Skeletal muscle tissue (tissue), 4 donors: Measurements from ENCODE around the gene CKAP2L. TPM values are rescaled to one million over a fixed set of nuclear protein-coding genes. Genes with fewer than 3 reads are reported as not detected.
"Not testable (repeated sequence)": the region's sequence is repeated elsewhere in the genome, so short reads cannot be mapped to it uniquely, and the experiment has no call there.

Source experiments
- H3K27ac ChIP-seq: one replicate; pipeline ENCODE4 v1.7.0; 2013; ENCODE audit warnings: mild to moderate bottlenecking, low read depth, low read length, inconsistent platforms
- H3K27me3 ChIP-seq, 3 donors: one replicate each; pipeline ENCODE4 v1.7.0; 2013; ENCODE audit warnings: low read length in 3 of 3; ENCODE audit not compliant: control insufficient read depth in 3 of 3, insufficient read depth in 3 of 3
- H3K36me3 ChIP-seq, 3 donors: one replicate each; pipeline ENCODE4 v1.7.0; 2013; ENCODE audit warnings: low read length in 3 of 3; ENCODE audit not compliant: control insufficient read depth in 3 of 3, insufficient read depth in 3 of 3
- H3K4me1 ChIP-seq, 3 donors: one replicate each; pipeline ENCODE4 v1.7.0; 2013; ENCODE audit warnings: low read length in 3 of 3, mild to moderate bottlenecking in 3 of 3; ENCODE audit not compliant: control insufficient read depth in 3 of 3, insufficient read depth in 3 of 3
- H3K4me3 ChIP-seq, 3 donors: one replicate each; pipeline ENCODE4 v1.7.0; 2013; ENCODE audit warnings: low read length in 3 of 3
- H3K9ac ChIP-seq, 3 donors: one replicate each; pipeline ENCODE4 v1.7.0; 2013; ENCODE audit warnings: low read length in 3 of 3, mild to moderate bottlenecking in 3 of 3, moderate library complexity in 2 of 3, low read depth in 1 of 3
- H3K9me3 ChIP-seq, 3 donors: one replicate each; pipeline ENCODE4 v1.7.0; 2013; ENCODE audit warnings: low read length in 3 of 3; ENCODE audit not compliant: control insufficient read depth in 3 of 3
- total RNA-seq: library from RNA; depleted of rRNA; stranded (reverse); fragments of >200 nt; gene quantifications from one replicate; pipeline ENCODE4 v1.2.3, GENCODE V29; 2014
- donor health status: Osteomylitis.

Gene CKAP2L
- total RNA-seq, 1 donor from 2014 or later: 1.0 TPM

DNA sequence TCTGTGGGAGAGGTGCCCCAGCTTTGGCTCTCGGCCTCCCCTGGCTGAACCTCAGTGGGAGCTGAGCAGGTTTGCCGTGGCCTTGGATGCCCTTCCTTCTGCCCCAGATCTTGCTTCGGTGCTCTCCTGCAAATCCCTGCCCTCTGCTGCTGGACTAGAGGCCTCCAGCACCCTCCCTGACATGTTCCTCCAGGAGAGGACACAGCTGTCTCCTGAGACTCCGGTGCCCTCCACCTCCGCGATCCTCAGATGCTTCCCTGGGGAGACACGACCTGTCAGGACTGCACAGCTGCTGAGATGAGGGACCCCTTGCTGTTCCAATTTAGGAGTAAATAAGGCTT lies 50.9 kb downstream of the CKAP2L start:
- Histone ChIP-seq H3K36me3 (no peaks in the 10 kb centered on the region), H3K27ac (no peak overlapping the region), H3K4me3 (no peak overlapping the region), H3K9ac (no peak overlapping the region), H3K9me3 (no peaks in the 10 kb centered on the region), H3K4me1 (no peaks in the 10 kb centered on the region), H3K27me3 (peaks cover 0 to 12% (median 3%) of the 10 kb centered on the region in 3 donors)

DNA sequence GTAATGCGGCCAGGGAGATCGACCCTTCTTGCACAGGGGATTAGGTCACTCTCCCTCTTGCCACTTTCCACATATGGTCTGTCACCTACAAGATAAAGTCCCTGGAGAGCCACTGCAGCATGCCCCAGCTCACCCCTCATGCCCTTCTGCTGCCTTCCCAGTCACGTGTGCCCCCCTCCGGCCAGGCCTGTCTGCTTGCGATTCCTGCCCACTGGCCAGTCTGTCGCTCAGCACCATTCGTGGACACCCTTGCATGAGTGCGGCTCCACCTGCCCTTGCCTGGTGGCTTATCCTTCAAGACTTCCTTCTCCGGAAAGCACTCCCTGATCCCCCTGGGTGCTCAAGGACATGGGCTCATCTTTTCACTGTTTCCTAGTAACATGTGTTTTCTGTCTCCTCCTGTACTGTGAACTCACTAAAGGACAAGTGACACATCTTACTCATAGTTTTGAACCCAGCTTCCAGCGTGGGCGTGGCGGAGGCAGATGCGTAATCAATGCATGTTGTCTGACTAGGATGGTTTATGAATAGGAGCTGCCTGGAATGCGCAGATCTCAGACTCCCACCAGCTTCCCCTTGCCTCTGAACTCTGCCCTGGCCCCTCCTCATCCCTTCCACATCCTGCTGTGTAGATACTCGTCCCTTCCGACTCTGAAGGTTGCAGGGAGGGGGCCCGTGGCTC lies 51.4 kb downstream of the CKAP2L start:
- H3K4me1 ChIP-seq: no peaks in the 10 kb centered on the region
- H3K27me3 ChIP-seq: peaks cover 0 to 12% (median 3%) of the 10 kb centered on the region in 3 donors
- H3K9ac ChIP-seq: no peak overlapping the region
- no peak overlapping the region for H3K27ac ChIP-seq
- H3K36me3 ChIP-seq: no peaks in the 10 kb centered on the region
- H3K4me3 ChIP-seq: no peak overlapping the region
- no peaks in the 10 kb centered on the region for H3K9me3 ChIP-seq

DNA sequence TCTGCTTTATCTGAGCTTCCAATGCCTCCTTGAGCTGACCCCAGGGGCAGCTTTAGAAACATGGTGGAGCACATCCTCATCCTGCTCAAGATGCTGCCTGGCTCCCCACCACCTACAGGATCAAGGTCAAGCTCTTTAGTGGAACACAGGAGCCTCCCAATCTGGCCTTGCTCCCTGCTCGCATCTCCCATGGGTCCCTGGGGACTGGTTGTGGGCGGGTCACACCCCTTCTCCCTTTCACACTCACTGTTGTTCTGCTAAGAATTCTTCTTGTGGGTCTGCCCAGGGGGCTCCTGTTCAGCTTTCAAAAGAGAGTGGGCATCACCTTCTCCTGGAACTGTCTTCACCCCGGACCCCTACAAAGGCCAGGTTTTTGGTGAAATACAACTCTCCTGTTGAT lies 51.9 kb downstream of the CKAP2L start:
- peaks cover 3 to 12% (median 8%) of the 10 kb centered on the region in 3 donors for H3K27me3 ChIP-seq
- H3K4me3 ChIP-seq: no peak overlapping the region
- no peaks in the 10 kb centered on the region for H3K4me1 ChIP-seq
- H3K9ac ChIP-seq: no peak overlapping the region
- no peak overlapping the region for H3K27ac ChIP-seq
- no peaks in the 10 kb centered on the region for H3K9me3 ChIP-seq
- no peaks in the 10 kb centered on the region for H3K36me3 ChIP-seq

DNA sequence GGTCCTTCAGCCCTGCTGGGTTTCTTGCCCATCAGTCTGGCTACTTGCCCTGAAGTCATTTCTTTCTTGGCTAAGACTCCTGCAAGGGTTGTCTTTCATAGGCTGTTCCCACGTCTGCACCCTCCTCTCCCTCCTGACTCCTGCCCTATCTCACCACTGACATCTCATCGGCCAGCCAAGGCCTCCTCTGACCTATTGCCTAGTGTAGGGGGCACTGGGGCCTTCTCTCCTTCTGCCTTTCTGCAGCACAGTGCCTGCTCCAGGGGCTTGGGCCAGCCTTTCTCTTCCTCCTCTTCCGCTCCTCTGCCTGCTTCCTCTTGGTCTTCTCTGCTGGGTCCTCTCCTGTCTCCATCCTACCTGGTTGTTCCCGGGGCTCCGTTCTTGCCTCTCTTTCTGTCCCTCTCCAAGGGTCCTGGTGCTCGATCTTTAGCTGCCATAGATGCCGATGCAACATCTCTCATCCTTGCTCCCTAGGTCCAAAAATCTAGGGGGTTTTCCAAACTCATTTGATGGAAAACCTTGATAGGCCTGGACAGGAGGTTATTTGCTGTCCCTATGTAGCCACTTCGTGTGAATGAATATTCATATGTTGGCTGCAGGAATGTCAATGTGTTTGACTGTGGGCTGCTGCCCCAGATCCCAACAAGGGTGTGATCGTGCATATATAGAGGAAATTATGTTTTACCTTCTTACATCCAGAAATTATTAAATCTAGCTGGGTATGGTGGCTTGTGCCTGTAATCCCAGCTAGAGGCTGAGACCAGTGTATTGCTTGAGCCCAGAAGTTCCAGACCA lies 53.3 kb downstream of the CKAP2L start:
- H3K9me3 ChIP-seq: no peaks in the 10 kb centered on the region
- no peak overlapping the region for H3K9ac ChIP-seq
- no peaks in the 10 kb centered on the region for H3K4me1 ChIP-seq
- H3K36me3 ChIP-seq: no peaks in the 10 kb centered on the region
- H3K4me3 ChIP-seq: no peak overlapping the region
- peaks cover 3 to 13% (median 11%) of the 10 kb centered on the region in 3 donors for H3K27me3 ChIP-seq
- H3K27ac ChIP-seq: no peak overlapping the region

DNA sequence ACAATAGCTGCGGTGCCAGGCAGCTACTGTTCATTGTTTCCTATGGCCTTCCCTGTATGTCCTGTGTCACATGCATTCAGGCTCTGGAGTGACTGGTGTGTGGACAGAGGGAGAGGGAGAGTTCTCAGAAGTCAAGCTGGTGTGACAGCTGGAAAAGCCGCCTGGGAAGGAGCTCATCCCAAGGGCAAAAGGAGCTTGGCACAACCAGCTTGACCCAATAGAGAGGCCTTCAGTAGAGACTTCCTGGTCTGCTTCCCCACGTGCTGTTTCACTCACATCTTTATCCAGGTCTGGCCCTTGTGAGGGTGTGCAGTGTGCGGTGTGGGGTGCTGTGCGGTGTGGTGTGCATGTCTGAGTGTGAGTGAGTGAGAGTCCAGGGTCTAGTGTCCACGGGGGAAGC lies 54.7 kb downstream of the CKAP2L start:
- H3K36me3 ChIP-seq: no peaks in the 10 kb centered on the region
- no peaks in the 10 kb centered on the region for H3K9me3 ChIP-seq
- peaks cover 3 to 16% (median 12%) of the 10 kb centered on the region in 3 donors for H3K27me3 ChIP-seq
- H3K27ac ChIP-seq: no peak overlapping the region
- H3K4me3 ChIP-seq: no peak overlapping the region
- no peak overlapping the region for H3K9ac ChIP-seq
- no peaks in the 10 kb centered on the region for H3K4me1 ChIP-seq

DNA sequence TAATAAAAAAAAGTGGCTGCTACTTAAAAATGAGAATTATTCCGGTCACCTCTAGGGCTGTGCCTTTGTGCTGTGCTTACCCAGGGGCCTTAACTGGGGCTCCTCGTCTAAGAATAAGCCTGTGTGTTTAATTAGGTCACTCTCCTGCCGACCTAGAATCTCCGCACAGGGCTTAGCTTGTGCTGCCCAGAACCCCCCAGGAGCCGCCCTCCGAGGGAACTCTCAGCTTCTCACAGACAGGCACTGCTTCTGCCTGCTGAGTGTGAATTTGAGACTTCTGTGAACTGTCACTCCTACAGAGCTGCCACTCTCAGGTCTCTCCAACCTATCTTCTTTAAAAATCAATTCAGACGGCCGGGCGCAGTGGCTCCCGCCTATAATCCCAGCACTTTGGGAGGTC lies 55.4 kb downstream of the CKAP2L start:
- Histone ChIP-seq H3K9me3 (no peaks in the 10 kb centered on the region), H3K27ac (no peak overlapping the region), H3K4me1 (no peaks in the 10 kb centered on the region), H3K9ac (no peak overlapping the region), H3K36me3 (no peaks in the 10 kb centered on the region), H3K27me3 (peaks cover 3 to 16% (median 12%) of the 10 kb centered on the region in 3 donors), H3K4me3 (no peak overlapping the region)

DNA sequence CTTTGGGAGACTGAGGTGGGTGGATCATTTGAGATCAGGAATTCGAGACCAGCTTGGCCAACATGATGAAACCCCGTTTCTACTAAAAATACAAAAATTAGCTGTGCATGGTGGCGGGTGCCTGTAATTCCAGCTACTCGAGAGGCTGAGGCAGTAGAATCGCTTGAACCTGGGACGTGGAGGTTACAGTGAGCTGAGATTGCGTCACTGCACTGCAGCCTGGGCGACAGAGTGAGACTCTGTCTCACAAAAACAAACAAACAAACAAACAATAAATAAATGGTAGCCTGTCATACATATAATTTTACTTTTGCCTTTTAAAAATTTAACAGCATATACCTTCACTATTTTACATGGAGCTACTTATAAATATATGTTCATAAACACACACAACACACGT lies 57.5 kb downstream of the CKAP2L start:
- not testable (repeated sequence) for H3K4me1 ChIP-seq, H3K9ac ChIP-seq, H3K36me3 ChIP-seq, H3K4me3 ChIP-seq, H3K27ac ChIP-seq, H3K9me3 ChIP-seq
- peaks cover 3 to 12% (median 3%) of the 10 kb centered on the region in 3 donors for H3K27me3 ChIP-seq

DNA sequence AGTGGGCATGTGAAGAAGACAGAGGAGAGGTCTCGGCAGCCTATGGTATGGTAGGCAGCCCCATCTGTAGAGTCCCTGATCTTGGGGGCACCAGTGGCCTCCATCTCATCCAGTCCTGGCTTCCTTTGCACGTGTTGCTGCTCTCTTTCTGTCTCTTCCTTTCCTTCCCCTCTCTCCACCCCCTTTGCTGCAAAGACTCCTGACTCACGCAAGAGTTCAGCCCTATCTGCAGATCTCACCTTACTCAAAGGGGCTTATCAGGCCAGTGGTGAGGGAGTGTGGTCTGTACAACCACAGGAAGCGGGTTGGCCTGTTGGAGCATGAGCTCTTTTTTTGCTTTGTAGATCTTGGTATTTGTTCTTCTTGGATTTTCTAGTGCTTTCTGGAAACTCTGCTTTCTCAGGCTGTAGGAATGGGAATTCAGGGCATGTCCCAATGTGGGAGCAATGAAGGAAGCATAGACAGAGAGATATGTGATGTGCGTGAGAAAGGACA lies 58.2 kb downstream of the CKAP2L start:
- Histone ChIP-seq H3K4me3 (no peak overlapping the region), H3K27ac (no peak overlapping the region), H3K27me3 (peaks cover 3 to 12% (median 3%) of the 10 kb centered on the region in 3 donors), H3K36me3 (no peaks in the 10 kb centered on the region), H3K9ac (no peak overlapping the region), H3K9me3 (no peaks in the 10 kb centered on the region), H3K4me1 (no peaks in the 10 kb centered on the region)

DNA sequence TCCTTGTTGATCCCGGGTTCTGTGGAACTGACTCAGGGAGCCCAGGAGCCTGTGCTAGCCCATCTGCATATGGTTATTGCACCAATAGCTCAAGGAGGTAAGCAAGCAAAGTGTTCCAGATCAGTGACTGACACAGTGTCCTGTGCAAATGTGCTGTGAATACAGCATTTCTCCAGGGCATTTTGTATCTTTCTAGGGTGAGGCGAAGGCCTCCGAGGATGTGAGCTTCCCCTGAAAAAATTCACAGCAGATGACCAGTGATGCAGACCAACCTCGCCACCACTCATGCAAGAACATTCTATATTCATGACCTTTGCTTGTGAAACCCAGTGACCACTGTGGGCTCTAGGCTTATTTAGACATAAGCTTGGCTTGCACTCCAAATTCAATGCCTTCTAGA lies 58.8 kb downstream of the CKAP2L start:
- Histone ChIP-seq H3K4me3 (no peak overlapping the region), H3K9ac (no peak overlapping the region), H3K4me1 (no peaks in the 10 kb centered on the region), H3K36me3 (no peaks in the 10 kb centered on the region), H3K27ac (no peak overlapping the region), H3K27me3 (peaks cover 3 to 12% (median 3%) of the 10 kb centered on the region in 3 donors), H3K9me3 (no peaks in the 10 kb centered on the region)

DNA sequence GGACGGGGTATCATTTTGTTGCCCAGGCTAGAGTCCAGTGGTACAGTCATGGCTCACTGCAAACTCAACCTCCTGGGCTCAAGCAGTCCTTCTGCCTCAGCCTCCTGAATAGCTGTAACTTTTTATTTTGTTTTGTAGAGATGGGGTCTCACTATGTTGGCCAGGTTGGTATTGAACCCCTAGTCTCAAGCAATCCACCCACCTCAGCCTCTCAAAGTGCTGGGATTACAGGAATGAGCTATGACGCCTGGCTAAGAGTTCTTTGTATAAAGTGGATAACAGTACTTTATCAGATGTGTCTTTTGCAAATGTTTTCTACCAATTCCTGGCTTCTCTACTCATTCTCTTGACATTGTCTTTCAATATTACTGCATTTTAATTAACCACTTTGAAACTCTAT lies 60.7 kb downstream of the CKAP2L start:
- Histone ChIP-seq H3K4me1 (no peaks in the 10 kb centered on the region), H3K27me3 (peaks cover 3 to 12% (median 3%) of the 10 kb centered on the region in 3 donors), H3K9me3 (no peaks in the 10 kb centered on the region), H3K4me3 (no peak overlapping the region), H3K9ac (no peak overlapping the region), H3K36me3 (no peaks in the 10 kb centered on the region), H3K27ac (no peak overlapping the region)
